Right lung (tissue), 5 donors: ENCODE measurements around the gene C5orf63. TPM values are rescaled to one million over a fixed set of nuclear protein-coding genes. Genes with fewer than 3 reads are reported as not detected.
"Not testable (repeated sequence)": the region's sequence is repeated elsewhere in the genome, so short reads cannot be mapped to it uniquely, and the experiment has no call there.

Source experiments
- DNase-seq, 2 donors: peaks; one replicate each; pipeline ENCODE4 v3.0.0-alpha.2; 2013
- polyA plus RNA-seq, 5 donors: library from polyadenylated mRNA; unstranded; fragments of 120-200 nt; gene quantifications; one replicate each; pipeline versions ENCODE4 v1.2.1 to v1.2.3, GENCODE V29; 2013; ENCODE audit warnings: inconsistent platforms in 1 of 5, low replicate concordance in 1 of 5; ENCODE audit not compliant: insufficient read length in 5 of 5, insufficient read depth in 1 of 5

Gene C5orf63
- polyA plus RNA-seq, 5 donors, result 10.4 to 21.5 (median 17.8) TPM

DNA sequence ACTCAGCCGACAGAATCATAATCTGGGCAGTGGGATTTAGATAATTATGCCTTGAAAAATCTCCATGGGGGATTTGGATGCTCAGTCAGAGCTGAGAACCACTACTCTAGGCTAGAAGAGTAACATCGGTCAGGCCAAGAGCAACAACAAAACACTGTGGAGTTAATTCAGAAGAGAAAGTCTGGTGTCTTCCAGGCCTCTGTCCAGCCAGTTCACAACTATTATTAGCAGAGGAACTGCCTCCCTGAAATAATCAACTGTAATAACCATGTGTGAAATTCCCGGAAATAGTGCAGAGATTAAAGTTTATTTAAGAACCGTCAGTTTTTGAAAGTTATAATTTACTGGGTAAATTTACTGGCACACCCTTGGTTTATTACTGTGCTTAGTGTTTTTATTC lies 34.8 kb downstream of the C5orf63 start:
- no peak for DNase-seq

DNA sequence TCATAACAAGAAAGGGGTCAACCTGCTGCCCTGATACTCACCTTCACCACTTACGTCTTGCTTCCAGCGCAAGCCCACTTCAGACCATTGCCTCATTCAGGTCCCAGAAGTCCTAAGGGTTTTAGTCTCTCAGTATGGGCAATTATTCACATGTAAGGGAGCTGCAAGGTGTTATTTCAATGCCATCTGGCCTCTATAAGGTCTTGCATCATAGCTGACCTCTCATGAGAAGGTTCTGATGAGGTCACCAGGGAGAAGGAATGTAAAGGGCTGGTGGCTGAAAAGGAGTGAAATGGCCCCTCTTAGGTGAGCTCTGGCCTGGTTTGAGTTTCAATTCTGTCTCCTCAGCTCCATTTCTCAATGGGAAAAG lies 41.5 kb downstream of the C5orf63 start:
- DNase-seq, result no peak

DNA sequence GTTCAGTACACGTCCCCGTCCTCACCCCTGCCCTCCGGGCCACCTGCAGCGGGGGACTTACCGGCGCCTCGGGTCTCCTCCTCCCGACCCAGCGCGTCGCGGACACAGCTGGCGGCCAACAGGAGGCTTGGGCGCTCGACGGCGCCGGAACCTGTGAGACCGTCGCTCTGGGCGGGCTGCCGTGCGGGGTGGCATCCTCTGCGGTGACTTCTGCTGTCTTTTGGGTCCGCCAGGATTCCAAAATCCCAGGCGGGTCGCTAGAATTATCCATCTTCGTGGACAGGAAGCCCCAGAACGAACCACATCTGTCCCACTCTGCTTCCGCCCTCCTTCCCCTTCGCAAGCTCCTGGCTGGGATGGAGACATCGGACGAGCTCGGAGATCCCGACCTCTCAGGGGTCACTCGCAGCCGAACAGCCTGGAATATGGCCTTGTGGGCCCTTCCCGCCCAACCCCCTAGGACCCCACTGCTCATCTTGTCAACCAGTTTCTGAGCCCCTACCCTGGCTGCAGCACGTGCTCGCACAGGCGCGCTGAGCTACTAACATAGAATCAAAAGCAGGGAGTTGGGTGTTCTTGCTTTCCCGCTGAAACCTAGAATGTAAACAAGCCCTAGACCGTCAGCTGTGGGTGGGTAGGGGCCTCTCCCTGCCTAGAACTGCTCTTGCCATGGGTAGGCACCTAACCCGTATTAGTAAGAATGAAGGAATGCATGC lies 42.0 kb downstream of the C5orf63 start:
- DNase-seq, result no peak

DNA sequence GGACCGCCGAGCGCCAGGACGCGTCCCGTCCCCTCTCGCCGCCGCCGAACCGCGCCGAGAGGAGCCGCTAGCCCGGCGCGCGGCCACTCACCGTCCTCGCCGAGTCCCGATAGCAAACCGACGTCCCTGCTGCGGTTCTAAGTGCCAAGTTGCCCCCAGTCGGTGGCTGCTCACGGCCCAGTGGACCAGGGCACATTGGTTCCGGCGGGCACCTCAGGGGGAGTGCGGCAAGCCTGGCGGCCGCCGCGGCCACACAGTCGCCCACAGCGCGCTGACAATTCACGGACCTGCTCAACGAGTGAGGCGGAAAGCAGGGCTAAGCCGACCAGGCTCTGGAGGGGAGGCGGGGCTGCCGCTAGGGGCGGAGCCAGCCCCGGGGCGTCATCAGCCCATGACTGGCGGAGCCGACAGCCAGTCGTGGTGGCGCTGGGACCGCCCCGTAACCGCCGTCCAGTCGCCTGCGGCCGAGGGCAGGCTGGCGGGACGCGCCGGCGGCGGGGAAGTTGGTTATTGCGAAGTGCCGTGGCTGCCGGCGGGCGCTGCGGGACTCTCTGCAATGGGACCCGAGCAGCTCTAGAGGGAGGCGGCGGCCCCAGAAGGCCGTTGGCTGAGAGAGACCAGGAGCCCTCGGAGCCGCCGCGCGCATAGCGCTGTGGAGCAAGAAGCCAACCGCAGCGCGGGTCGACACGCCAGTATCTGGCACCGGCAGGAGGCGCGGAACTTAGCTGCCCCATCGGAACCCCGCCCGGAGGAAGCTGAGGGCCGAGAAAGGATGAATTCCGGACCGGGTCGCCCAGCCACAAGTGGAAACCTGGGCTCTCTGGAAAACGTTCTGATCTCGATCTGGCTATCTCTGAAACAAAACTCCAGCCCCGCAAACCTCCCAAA lies 42.8 kb downstream of the C5orf63 start, which contains the start of gene MARCHF3:
TSS of gene MARCHF3 (minus strand) at position 300 of the 888 bp plus-strand sequence. CDS start 112,387 bp downstream, outside the sequence.
- DNase-seq, result peak; percentile 94 to 95

DNA sequence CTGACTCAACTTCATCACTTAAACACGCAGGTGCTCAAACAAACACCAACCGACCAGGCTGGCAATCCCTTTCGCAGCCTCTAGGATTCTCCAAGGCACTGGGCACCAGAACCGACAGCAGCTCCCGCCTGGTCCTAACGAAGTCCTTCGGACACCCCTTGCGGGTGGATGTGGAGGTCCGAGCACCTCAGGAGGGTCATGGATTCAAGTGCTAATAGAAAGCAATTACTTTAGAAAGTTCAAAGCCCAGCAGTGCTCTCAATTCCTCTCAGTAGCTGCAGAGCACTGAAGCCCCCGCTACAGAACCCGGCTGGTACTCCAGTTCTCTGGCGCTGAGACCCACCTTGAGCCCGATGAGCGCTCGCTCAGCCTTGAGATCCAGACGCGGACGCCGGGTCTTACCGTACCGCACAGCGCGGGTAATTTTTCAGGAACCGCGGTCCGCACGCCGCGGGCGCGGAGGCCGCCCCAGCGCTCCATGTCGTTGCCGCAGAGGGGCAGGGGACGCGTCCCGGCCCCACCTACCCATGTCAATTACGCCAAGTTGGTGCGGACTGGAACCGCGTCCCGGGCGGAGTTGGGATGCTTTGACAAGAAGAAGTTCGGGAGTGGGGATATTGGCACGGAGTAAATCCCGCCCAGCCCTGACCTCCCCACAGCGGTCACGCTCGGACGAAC lies 43.6 kb downstream of the C5orf63 start:
- DNase-seq, result peak in 1 of 2 donors; percentile 22

DNA sequence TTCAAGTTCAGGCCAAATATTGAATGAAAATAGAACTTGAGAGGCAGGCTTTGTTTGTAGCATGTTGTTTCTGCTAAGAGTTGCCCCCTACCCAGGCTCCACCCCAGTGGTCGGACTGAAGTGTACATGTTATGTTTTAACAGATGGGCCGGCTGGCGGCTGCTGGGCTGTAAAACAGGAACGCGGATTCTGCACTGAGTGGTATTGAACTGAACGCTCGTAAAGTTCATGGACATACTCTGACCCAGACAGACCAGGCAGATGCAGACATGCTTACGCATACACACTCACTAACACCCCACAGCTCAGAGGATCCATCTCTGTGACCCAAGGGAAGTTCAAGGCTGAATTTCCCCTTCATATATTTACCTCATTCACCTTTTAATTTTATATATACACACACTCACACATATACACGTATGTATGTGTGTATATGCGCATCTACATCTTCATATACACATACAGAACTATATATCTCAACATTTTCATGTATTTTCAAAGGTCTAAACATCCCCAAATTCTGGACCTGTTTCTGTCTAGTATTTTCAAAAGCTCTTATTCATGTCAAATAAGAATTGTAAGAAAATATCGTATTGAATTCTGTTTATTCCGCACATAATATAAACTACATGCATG lies 44.4 kb downstream of the C5orf63 start:
- DNase-seq, result no peak

DNA sequence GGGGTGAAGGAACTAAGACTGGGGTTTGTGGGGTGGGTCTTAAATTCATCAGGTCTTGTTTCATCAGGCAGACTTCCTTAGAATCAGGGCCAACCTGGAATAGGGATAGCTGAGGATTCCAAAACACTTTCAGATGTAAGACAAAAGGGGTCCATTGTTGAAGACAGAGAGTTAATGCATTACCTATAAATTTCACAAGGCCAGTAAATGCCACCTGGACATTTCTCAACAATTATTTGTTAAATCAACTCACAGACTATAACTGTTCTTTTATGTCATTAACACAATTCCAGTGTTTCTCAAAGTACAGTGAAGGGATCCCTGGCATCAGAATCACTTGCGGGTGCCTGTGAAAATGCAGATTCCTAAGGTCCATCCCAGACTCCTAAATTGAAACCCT lies 45.8 kb downstream of the C5orf63 start:
- DNase-seq, result no peak

DNA sequence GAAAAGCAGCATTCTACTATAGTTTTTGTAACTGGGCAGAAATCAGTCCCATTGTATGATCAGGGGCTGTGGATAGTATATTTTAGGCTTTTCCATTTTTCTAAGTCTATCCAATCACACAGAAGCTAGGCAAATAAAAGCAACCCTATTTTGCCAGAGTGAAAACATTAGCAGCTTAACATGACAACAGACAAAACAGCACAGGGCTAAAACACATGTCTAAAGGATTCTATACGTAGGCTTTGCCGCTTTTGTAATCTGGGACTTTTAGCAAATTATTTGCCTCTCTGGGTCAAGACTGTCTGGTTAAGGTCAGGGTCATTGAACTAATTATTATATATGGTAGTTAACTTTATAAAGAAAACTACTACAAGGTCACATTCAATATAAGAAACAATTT lies 47.1 kb downstream of the C5orf63 start:
- DNase-seq, result no peak

DNA sequence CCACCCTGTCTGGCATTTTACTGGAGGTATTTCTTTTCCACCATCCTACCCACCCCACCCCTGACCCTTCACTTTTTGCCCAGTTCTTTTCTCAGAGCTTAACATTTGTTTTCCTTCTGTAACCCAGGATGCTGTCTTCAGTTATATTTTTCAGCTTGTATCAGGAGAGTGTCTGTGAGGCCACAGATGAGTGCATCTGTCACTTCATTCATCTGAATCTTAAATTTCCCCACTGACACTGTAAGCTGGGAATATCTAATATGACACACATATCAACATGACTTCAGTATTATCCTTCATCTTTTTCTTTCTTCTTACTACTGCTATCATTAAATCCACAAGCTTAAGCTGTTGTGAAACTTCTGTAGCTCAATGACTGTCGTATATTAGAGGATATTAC lies 47.8 kb downstream of the C5orf63 start:
- no peak for DNase-seq

DNA sequence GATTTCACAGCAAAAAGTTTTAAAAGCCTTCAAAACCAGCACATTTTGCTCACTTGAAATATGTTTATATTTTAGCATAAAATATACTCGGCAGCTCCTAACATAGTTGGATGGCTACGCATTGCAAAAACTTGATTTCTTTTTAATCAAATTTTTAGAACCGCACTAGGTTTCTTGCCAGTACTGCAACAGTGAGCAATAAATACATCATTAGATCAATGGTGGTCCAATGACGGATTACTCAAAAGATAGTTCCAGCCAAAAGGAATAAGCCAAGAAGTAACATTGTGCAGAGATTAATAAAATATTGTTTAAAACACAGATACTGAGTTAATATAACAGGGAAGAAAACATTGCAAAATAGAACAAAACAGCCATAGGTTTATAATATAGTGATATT lies 48.5 kb downstream of the C5orf63 start:
- peak in 1 of 2 donors; percentile 17 for DNase-seq

DNA sequence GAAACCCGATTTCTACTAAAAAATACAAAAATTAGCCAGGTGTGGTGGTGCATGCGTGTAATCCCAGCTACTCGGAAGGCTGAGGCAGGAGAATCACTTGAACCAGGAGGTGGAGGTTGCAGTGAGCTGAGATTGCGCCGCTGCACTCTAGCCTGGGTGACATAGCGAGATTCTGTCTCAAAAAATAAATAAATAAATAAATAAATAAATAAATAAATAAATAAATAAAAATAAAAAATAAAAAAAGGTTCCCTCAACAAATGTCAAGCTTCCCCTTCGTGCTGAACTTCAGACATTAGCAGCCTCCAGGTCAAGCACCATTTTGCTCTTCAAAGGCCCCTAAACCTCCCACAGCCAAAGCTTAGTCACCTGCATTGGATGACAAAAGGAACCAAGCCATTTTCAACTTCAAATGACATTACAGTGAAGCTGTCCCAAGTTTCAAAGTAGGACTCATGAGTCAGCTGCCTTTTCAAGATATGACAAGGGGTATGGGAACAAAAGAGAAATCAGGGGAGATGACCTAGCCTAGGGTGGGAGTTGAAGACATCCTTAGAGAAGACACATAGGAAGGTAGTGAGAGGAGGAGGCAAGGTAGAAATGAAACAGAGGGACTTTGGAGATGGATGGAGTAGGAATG lies 49.6 kb downstream of the C5orf63 start:
- not testable (repeated sequence) for DNase-seq

DNA sequence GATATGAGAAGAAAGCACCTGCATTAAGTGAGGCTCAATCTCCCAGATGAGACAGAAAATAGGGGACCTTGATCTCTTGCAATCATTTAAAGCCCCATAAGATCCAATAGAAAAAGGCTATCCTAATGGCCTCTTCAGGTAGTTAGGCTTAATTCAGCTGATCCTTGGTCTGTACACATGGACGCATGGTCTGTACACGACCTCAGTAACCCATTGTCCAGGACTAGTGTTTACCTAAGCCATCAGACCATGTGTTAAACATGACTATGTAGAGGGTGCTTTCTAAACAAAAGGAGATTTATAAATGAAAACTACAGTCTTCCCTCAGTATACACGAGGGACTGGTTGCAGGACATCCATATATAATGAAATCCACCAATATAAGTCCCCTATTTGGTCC lies 50.5 kb downstream of the C5orf63 start:
- DNase-seq, result no peak

DNA sequence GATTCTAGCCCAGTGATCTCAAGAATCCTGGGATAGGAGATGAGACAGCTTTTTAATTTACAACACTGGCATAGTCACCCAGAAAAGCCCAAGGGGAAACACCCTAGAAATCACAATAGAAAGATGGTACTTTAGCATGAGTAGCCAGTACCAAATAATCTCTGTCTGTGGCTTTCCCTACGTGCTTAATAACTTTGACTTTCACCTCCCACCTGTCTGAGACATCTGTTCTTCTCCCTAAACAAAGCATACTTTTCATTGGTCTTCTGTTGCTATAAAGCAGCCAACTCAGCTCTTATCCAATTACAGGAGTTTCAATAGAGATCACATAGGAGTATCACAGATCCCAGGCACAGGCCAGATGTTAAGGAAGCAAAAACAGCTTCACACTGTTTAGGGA lies 53.4 kb downstream of the C5orf63 start:
- no peak for DNase-seq

DNA sequence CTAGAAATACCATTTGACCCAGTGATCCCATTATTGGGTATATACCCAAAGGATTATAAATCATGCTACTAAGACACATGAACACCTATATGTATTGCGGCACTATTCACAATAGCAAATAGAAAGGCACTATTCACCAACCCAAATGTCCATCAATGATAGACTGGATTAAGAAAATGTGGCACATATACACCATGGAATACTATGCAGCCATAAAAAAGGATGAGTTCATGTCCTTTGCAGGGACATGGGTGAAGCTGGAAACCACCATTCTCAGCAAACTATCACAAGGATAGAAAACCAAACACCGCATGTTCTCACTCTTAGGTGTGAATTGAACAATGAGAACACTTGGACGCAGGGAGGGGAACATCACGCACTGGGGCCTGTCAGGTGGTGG lies 56.6 kb downstream of the C5orf63 start:
- DNase-seq, result not testable (repeated sequence)

DNA sequence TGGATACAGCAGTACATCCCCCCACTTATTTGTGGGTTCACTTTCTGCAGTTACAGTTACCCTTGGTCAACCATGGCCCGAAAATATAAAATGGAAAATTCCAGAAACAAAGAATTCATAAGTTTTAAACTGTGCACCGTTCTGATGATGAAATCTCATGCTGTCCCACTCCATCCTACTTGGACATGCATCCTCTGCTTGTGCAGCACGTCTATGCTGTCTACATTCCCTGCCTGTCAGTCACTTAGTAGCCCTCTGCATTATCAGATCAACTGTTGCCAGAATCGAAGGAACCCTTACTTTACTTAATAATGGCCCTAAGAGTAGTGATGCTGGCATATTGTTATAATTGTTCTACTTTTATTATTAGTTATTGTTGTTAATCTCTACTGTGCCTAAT lies 57.6 kb downstream of the C5orf63 start:
- no peak for DNase-seq

DNA sequence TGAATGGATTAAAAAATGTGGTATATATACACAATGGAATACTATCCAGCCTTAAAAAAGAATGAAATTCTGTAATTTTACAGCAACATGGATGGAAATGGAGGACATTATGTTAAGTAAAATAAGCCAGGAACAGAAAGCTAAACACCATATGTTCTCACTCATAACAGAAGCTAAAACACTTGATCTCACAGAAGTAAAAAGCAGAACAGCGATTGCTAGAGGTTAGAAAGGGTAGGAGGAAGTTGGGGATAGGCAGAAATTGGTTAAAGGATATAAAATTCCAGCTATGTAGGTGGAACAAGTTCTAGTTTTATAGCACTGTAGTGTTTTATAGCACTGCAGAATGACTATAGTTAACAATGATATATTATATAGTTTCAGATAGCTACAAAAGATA lies 58.7 kb downstream of the C5orf63 start:
- DNase-seq, result no peak

DNA sequence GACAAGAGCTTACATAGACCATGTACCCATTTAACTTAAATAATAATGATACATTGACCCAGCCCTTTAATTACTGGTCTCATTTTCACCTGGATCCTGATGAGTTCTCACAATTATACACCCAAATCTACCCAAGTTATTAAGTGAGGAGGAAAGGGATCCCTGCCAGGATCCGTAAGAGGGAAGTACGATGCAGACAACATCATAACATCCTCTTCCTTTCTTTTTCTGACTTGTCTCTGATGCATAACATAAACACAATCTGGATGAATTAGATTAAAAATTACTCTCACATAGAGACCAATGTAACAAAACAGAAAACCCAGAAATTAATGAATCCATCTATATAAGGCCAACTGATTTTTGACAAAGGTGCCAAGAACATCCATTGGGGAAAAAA lies 59.9 kb downstream of the C5orf63 start:
- no peak for DNase-seq

DNA sequence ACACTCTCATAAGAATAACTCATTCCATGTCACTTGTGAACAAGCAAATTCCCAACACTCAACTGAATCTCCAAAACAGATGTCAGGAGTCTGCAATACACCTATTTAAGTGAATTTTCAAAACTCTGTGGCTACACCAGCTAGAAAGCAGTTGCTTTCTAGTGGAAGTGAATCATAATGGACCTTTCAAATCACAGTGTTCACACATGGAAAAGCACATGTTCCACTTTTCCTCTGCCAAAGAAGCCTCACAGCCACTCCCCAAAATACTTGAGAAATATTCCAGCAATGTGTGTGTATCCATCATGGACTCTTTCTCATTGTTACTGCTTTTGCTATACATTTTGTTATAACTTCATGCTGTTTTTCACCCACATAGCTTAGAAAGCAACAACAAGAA lies 60.4 kb downstream of the C5orf63 start:
- no peak for DNase-seq

DNA sequence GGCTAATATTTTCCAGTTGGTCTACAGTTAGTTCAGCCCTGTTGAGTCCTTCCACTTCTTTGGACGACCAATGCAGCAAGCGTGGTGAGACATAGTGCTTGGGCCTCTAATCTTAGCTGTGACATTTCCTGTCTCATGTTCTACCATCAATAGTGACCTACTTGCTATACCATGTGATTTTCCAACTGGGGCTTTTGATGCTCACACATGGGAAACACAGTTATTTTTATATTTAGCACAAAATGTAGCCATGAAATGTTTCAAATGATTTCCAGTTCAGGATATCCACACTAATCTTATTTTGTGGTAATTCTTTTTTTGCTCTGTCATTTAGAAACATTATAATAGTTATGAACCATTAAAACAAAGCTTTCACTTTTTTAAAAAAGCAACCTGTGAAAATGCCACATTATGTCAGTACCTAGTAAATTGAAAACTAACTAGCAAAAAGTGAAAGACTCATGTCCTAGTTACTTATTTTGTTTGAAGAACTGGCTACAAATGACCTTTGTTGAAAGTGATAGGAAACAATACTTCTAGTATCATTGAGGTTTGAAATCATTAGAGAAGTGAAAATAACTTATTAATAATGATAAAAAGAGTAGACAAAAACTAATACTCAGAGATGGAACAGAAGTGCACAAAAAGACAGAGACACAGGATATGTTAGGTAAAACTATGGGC lies 61.2 kb downstream of the C5orf63 start:
- DNase-seq, result no peak

DNA sequence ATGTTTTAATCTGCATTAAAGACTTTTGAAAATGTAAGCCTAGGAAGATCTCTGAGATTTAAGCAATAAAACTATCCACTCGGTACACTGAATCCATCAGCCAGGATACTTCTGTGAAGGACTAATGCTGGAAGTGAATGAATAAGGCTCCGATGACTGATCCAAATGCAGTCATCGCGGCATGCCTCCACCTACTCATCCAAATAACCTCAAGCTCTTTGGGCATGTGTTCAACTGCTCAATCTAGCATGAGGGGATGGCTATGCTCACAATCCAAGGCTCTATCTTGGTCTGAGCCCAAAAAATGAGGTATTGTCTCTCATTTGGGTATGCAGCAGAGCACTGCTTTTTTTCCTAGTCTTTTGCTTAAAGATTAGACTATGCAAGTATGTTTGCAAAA lies 62.1 kb downstream of the C5orf63 start:
- DNase-seq, result no peak

DNA sequence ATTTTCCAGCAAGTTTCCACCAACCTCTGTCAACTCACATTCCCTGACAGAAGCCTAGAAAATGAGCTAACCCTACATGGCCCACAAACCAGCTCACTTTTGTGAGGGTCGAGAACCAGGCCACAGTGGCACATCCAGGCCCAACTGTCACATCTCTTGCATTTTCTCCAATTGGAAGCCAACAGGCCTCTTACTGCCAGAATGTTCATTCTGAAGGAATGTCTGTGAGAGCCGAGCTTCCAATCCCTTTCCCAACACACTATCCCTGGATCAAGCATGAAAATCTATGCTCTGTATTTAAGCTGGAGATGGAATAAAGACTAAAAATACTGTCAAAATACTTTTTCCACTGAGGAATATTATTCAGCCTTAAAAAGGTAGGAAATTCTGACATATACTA lies 62.9 kb downstream of the C5orf63 start:
- DNase-seq, result no peak
